HEK293T (cell line): Measurements from ENCODE around the gene LNP1.

Experiments
- BHLHE40 ChIP-seq: fragments of 450-650 bp; IDR thresholded peaks from 2 replicates; pipeline ENCODE4 v1.6.1; 2016; ENCODE audit warnings: mild to moderate bottlenecking, moderate library complexity, borderline replicate concordance
- CTBP1 ChIP-seq: fragments of 450-650 bp; IDR thresholded peaks from 2 replicates; pipeline ENCODE4 v1.6.1; 2016; ENCODE audit warnings: borderline replicate concordance
- HDGF ChIP-seq: fragments of 450-650 bp; IDR thresholded peaks from 2 replicates; pipeline ENCODE4 v1.6.1; 2017; ENCODE audit warnings: antibody characterized with exemption, borderline replicate concordance
- SUZ12 ChIP-seq: fragments of 450-650 bp; IDR thresholded peaks from 2 replicates; pipeline ENCODE4 v1.6.1; 2016; ENCODE audit warnings: mild to moderate bottlenecking
- TARDBP ChIP-seq: fragments of 450-650 bp; IDR thresholded peaks from 2 replicates; pipeline ENCODE4 v1.6.1; 2016

DNA sequence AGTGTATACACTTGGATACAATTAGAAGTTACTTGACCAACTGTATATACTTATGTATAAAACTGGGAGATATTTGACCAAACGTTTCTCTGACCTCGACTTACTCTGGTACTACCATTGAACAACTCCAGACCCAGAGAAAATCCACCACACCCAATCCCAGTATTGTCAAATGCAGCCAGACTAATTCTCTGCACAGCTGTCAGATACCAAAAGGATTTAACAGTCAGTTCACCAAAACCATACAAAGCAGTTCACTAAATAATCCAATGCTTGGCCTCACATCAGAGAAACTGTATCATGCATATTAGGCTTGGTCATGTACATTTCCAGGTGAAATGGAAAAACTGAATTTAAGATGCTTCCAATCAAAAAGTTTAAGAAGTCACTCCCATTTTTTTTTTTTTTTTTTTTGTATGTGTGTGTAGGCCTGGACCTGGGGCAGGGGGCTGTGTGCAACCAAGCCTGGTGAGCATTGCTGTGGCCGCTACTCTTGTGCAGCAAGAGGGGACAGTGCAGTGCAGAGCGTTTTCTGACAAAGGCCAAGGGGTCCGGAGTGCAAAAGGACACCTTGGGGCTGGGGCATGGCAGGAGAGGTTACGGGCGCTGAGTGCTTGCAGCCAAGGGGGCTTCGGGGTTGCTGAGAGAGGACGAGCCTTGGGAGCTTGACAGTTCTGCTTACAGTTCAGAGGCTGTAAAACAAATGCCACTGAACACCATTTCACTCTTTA lies 1.8 kb upstream of the LNP1 start:
- TF ChIP-seq SUZ12 (no peak), HDGF (no peak), CTBP1 (no peak), BHLHE40 (no peak), TARDBP (no peak)
